HG03565 (cell line): Measurements from ENCODE around the gene BCOR.

Experiments
- ATAC-seq: cut with Tn5 transposase; IDR thresholded peaks from one replicate; pipeline ENCODE4 v1.9.1; 2021; ENCODE audit warnings: mild to moderate bottlenecking, moderate library complexity; ENCODE audit not compliant: unreplicated experiment

BCOR gene

DNA sequence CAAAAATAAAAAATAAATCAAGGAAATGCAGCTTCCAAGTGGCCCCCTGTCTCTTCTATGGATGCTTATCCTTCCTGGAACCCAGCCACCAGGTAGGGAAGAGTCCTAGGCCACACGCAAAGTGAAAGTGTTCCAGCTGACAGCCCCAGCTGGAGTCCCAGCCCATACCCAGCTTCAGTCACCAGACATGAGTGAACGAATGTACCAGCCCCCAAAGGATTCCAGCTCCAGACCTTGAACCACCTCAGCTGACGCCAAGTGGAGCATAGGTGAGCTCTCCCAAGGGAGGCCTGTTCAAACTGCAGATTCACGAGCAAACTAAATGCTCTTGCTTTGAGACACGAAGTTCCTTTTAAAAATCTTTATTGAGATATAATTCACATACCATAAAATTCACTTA is 62.0 kb downstream of the BCOR start:
- ATAC-seq, result no peak

DNA sequence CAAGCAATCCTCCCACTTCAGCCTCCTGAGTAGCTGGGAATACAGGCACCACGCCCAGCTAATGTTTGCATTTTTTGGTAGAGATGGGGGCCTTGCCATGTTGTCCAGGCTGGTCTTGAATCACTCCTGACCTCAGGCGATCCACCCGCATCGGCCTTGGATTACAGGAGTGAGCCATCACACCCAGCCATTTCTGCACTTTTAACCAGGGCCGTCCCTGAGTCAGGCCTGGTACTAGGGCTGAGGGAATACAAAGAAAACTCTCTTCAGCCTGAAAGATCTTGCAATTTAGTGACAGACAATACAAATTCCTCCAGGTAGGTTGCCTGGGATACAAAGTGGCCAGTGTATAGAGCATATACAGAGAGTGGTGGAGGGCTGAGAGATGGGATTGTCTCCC is 65.8 kb downstream of the BCOR start:
- ATAC-seq, result no peak

DNA sequence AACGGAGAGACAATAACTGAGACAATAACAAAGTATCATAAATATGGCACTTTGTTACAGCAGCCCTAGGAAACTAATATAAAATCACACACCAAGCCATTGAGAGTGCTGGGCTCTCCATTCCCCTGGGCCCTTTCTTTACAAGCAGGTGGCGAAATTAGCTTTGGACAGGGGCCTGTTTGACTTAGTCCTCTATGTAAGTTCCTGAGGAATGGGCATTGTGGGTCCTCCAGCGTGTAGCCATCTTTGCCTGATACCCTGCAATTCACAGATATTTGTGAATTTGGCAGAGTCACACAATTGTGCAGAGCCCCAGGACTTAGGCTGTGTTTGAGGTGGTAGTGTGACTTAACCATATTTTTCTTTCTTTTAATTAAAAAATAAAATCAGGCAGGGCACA is 67.6 kb downstream of the BCOR start:
- ATAC-seq, result no peak

DNA sequence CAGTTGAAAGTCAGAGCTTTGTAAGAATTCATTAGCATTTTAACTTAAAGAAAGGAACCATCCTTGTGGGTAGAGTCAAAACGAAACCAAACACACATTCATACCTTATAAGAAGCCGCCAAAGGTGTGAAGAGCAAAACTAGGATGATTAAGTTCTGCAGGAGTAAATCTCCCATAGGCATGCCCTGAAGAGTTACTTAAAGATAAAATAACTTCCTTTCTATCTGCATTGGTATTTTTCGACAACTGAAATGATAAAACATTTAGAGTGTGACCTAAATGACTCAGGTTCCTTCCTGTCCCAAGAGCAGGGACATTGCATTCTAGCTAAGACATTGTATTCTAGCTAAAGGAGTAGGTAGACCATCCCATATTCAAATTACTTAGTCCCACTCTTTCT is 75.3 kb downstream of the BCOR start:
- no peak for ATAC-seq

DNA sequence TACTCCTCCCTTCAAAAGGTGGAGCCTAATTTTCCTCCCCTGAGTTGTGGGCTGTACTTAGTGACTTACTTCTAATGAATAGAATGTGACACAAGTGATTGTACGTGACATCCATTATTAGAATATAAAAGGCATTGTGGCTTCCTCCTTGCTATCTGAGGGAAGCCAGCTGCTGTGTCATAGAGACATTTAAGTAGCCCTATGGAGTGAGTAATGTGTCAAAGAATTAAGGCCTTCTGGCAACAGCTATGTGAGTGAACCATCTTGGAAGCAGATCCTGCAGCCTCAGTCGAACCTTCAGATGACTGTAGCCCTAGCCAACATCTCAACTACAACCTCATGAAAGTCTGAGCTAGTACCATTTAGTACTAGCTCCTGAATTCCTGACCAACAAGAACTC is 76.1 kb downstream of the BCOR start:
- no peak for ATAC-seq

DNA sequence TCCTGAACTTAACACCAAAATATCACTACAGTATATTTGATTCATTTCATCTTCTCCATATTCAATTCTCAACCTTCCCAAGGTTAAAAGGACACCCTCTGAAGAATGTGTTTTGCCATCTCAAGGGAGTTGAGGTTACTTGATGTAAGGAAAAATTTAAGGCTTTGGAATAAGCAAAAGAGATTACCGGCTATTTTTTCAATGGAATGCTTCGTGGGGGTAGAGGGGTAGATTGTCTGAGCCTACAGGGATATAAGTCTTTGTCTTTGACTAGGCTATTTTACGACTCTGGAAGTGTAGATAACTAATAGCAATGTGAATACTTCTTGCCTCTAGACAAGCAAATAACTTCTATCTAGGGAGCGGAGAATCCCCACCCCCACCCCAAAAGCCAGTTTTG is 78.2 kb downstream of the BCOR start:
- ATAC-seq, result no peak

DNA sequence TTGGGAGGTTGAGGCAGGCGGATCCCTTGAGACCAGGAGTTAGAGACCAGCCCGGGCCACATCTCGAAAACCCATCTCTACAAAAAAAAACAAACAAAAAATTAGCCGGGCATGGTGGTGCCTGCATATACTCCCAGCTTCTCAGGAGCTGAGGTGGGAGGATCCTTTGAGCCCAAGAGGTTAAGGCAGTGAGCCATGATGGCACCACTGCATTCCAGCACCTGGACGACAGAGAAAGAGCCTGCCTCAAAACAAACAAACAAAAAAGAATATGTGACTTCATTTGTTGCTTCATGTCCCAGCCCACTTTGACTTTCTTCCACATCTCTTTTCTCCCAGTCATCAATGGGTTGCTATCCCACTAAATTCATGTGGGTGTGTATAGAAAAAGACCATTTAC is 79.7 kb downstream of the BCOR start:
- no peak for ATAC-seq

DNA sequence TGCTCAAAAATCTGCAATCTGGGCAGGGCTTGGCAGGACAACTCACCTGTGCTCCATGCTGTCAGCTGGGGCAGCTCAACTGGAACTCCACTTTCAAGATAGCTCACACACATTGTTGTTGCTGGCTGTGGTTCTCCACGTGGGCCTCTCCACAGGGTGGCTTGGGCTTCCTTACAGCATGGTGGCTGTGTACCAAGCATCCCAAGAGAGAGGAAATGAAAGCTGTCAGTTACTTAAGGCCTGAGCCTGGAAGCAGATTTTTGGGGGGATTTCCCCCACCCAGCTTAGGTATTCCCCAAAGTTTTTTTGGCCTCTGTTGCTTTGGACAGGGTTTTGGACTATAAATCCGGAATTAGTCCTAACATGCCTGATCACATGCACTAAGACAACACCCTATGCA is 81.0 kb downstream of the BCOR start:
- no peak for ATAC-seq

DNA sequence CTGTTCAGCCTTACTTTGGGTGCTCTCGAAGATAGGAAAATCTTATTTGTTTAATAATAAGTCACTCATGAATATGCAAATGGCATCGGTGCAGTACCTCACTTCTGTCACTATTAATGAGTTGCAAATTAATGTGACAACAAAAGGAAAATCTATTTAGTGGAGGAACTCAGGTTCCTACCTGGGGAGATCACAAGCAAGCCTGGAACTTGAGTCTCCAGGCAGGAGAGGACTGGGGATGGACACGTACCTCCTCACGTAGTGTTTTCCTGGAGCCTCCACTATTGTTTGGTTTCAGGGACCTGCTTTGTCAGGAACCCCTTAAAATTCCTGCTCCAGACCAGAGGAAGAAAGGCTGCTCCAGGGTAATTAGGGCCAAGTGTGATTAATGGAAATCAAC is 82.1 kb downstream of the BCOR start:
- no peak for ATAC-seq

DNA sequence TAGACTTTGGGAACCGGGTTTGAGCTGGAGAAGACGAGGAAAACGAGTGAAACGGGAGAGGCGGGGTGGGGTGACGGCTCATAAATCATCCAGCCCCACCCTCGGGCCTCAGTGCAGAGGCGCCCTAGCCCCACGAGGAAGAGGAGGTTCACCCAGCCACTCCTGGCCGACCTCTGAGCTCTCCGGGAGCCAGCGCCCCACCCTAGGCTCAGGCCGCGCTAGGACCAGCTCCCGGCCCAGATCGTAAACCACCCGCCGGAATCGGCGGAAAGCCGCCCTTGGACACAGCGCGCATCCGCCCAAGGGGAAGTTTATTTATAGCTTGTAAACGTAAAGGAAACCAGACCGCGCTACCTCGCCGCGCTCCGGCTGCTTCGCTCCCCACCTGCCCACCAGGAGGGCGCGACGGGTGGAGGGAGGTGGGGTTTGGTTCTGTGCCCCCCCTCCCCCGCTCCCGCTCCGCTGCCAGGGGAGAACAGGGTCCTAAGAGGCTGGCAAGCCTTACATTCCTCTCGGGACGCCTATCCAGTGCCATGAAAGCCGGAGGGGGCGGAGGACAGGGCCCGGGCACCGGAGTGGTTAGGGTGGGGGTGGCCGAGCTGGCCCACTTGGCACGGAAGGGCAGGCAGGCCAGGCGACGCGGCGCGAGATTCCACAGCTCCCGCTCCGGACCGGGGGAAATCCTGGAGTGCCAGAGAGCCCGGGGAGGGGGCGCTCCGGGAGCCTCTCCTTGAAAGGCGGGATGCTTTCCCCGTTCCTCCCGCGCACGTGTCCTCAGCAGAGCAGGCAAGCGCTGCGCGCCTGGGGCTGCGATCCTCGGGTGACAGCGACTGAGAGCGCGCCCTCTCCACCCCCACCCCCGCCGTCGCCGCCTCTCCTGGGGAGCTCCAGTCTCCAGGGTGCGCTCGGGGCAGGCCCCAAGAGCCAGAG is 84.2 kb downstream of the BCOR start:
- ATAC-seq, result peak; percentile 25

DNA sequence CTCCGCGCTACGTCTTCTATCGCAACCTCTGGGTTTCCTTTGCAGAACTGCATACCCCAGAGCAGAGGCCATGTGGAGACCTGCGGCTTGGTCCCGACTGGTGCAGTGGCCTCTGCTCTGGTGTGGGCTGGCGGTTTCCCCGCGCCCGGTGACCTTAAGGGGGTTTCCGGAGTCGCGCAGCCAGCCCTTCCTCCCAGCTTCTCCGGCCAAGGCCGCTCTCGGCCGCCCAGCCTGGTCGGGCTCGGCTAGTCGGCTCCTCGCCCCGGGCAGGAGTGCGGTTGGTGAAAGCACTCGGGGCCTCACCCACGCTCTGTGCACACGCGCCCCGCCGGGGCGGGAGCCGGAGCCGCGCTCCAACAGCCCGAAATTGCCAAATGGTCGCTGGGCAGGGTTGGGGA is 84.9 kb downstream of the BCOR start:
- peak; percentile 38 for ATAC-seq

DNA sequence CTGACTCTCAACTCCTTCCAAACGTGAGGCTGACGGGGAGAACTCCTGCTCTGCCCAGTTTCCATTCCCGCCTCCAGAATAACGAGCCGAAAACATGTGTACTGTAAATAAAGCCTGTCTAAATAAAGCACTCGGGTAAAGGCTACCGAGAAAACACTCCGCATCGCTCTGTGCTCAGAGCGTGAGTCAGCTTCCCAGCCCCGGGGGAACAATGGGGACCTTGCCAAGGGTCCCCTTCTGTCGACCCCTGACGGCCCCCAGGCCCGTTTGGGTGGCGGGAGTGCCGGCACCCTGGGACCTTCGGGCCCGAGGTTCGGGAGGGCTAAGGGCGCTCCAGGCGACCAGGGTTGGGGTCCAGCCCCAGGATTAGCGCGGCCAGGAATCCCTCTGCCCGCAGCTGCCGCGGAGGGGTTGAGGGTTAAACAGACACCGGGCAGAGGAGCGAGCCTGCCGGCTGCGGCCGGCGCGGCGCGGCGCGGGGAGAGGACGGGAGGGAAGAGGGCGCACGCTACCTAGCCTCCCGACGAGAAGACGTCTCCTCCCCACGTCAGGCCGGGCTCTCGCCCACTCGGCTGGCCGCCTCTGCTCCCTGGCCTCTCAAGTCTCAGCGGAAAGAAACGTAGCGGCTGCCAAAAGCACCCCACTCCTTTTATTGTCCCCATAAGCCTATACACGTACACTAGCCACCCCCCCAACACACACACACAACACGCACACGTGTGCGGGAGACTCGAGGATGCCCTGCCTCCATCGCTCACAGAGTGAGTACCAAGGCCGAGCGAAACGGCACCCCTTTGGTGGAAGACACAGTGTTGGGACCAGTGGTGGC is 85.5 kb downstream of the BCOR start:
- peak; percentile 9 for ATAC-seq

DNA sequence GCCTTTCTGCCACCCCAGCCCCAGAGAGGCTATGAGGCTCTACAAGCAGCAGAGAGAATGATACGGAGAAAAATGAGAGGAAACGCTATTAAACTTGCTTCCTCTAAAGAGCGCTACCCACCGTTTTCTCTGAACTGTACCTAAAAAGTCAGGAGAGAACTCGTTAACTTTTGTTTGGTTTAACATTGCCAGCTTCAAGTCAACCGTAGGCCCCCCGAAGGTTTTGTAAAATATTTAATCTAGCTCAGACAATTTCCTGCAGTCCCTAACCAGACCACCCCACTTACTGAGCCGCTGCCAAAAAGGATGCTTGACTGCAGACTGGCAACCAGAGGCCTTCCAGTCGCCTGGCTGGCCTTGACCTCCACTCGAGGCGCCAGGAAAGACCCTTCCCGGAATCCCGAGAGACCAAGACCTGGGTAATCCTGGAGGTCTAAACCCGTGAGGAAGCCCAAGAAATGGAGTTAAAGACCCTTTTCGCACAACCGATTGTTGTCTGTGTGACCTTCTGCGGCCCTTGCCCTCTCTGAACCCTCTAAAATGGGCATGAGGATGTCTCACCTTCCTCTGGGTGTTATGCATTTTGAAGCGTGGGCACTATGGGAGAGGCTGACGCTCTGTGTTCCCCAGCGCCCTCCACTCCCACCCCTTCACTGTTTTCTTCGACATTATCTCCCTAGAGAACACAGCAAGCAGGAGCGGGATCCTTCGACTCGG is 86.3 kb downstream of the BCOR start:
- ATAC-seq, result no peak

DNA sequence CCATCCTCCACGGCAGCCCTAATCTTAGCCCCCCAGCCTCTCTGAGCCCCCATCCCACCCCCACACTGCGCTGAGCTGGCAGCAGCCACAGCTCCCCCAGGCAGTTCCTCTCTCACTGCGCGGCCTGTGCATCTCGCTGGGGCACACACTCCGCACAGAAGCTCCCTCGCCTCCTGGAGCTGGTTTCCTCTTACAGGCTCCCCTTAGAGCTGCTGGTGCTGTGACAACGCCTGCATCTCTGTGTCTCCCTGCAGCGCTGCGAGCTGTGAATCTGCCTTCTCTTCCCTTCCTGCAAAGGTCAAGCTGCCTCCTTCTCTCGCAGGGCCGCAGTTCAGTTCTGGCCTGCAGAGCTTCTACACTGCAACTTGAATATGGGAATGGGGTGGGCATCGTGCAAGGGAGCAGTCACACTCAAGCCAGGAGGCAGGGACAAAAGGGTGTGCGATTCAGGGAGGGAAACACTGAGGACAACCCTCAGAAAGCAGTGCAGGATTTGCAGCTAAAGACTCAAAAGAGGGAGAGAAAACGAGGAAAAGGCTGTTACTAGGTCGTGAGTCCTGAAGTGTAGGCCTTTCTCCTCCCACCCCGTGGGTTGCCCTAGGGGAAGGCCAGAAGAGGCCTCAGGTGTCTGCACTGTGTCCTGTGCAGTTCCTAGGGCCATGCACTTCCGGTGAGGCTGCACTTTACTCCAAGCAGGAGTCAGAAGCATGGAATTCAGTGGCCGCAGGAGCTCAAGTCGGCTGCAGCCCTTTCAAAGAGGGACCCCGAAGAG is 87.0 kb downstream of the BCOR start:
- no peak for ATAC-seq

DNA sequence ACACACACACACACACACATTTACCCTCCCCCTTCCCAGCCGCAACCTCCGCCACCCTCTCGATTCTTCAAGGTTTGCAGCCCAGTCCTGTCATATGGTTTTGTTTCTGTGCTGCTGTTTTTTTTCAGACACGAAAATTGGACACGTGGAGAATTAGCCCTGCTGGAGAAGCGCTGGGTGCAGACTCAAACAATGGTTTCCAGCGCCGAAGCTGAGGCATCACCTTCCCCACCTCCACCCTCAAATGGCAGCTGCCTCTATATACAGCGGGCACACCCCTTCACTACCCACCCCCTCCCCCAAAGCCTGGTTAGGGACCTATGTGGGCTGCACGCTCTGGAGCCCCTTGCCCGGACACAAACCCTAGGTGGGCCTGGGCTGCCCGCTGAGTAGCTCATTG is 87.9 kb downstream of the BCOR start:
- no peak for ATAC-seq

DNA sequence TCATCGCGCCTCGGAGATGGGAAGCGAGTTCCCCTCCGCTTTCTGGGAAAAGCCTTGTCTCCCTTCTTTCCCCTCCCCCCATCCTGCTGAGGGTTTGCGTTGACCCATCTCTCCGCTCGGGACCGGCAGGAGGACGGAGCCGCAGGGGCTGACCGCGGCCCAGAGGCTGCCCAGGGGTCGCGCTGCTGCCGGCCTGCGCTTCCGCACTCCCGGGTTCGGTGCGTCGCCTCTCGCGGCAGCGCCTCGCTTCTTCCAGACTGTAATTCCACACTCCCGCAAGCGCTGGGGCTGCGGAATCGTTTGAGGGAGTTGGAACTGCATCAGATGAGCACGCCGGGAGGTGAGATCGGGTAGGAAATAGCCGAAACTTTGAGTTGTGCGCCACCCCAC is 88.3 kb downstream of the BCOR start:
- ATAC-seq, result no peak

DNA sequence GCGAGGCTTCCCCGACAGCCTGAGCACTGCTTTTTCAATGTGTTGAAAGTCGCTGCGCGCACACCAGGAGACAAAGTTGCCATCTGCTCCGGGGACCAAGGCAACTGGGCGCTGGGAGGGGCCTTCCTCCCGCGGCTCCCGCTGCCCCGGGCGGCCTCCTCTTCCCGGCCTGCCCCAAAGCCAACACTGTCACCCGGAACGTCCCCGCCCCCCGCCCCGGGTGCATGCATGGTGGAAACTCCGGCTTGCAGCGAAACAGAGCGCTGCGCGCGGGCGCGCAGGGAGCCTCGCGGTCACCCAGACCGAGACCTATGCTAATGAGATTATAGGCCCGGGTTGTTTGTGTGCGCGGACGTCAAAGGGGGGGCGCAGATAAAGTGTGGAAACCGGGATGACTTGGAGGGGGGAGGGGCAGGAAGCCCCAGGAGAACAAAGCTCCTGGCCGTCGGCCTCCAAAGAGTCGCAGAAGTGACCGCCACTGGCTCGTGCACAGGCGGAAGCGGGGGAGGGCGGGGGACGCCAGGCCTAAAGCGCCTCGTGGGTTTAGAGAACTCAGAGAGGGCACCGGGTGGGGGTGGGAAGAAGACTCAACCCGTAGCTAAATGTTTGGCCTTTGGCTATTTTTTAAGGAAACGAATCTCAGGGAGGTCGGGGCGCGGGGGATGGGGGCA is 88.8 kb downstream of the BCOR start:
- ATAC-seq, result no peak

DNA sequence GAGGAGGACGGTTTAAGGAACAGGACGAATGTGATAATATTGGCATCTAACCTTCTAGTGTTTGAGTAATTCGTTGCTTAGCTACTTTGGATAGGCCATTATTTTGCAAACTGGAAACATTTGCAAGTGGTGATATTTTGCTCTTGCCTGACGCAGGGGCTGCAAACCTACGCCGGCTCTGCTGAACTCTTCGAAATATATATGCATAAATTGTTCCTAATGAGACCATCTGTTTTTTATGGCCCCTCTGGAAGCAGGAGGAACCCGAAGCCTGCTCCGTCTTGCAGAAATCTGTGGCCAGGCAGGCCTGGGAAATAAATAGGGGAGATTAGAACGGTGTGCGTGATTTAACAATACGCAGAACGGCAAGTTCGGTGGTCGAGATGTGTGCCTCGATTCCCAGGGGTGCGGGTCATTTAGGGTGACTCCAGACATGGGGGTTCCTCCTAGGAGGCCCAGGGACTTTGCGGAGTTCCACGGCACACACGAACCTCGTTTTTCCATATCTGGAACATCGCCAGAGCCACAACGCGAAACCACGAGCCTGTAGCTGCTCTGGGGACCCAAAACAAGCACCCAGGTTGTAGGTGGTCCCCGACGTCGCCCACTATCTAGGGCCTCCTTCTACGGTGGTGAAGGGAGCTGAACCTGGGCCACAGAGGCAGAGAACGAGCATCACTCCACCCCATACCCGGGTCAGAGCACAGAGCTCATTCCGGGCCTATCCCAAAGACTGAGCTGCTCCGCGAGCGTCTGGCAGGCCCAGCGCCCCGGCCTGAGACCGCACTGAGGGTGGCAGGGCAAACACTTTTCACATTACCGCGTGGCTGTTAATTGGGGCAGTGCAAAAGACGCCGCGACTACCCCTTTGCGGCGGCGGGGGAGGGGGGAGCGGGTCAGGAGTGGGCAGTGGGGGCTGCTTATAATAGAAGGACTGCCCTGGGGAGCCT is 89.7 kb downstream of the BCOR start:
- ATAC-seq, result no peak

DNA sequence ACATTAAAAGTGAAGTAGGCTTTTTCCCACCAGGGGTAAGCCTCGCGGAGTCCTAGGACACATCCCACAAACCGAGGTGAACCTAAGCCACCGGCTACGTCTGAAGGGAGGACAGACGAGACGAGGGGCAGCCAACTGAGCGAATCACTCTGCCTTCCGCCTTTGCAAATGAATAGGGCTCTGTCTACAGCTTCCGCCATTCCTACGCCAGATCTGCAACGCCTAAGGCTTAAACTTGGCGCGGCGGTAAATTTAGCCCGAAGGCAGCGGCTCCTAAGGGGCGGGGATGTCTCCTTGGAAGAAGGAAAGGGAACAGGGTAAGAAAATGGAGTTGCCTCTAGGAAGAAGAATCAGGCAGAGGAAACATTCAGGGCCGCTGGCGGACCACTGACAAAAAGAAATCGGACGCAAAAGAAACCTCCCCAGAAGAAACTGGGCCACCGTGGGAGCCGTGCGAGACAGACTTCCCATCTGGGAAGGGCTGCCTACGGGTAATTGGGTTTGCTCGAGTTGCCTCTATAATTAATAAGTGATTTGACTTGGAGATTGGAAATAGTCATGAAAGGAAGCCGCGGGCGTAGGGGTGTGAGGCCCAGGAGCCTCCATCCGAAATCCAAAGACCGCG is 90.5 kb downstream of the BCOR start:
- no peak for ATAC-seq
